ENCODE results near the gene RBM19.

DNA sequence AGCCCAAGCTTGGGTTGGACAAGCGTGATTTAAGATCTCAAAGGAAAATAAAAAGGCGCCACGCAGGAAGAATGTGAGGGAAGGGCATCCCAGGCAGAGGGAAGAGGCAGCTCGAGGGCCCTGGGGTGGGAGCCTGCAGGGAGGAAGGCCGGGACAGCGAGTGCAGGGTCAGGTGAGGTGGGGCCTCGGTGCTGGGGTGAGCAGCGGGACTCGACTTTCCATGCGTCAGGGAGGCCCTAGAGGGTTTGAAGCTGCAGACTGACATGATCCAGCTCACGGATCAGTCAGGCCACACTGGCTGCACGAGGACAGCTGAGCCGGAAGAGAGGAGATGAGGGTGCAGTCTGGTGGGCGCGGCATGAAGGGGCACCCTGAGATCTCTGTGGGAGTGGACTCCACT lies 145.8 kb downstream of the RBM19 start:
- TF ChIP-seq, protein P1, sequence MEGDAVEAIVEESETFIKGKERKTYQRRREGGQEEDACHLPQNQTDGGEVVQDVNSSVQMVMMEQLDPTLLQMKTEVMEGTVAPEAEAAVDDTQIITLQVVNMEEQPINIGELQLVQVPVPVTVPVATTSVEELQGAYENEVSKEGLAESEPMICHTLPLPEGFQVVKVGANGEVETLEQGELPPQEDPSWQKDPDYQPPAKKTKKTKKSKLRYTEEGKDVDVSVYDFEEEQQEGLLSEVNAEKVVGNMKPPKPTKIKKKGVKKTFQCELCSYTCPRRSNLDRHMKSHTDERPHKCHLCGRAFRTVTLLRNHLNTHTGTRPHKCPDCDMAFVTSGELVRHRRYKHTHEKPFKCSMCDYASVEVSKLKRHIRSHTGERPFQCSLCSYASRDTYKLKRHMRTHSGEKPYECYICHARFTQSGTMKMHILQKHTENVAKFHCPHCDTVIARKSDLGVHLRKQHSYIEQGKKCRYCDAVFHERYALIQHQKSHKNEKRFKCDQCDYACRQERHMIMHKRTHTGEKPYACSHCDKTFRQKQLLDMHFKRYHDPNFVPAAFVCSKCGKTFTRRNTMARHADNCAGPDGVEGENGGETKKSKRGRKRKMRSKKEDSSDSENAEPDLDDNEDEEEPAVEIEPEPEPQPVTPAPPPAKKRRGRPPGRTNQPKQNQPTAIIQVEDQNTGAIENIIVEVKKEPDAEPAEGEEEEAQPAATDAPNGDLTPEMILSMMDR (IDR thresholded peaks at IDR 0.05; ENCODE audit: low read length): no peak
- TF ChIP-seq EZH2 (IDR thresholded peaks at IDR 0.05; ENCODE audit: borderline replicate concordance, low read length): no peak
